MV-4-11 (cell line): ENCODE data around the gene DOLK.

Source experiments
- DNase-seq: peaks from one replicate; lab custom pipeline; 2025; lab: John Stamatoyannopoulos, UW

The DOLK gene

GRCh38 chr9:128906741-128907140 lies 40.7 kb downstream of the DOLK start:
- DNase-seq = no peak

DNA sequence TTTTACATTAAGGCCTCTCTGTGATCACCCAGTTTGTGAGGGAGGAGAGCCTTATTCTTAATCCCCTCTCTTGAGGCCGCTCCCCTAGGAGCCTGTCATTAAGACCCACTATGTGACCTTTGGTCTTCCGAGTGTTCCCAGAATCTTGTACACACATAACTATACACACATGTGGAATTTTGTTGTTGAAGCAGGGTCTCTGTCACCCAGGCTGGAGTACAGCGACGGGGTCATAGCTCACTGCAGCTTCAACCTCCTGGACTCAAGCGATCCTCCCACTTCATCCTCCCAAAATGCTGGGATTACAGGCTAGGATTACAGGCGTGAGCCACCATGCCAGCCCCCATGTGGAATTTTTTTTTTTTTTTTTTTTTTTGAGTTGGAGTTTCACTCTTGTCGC lies 41.4 kb downstream of the DOLK start:
- DNase-seq = no peak

DNA sequence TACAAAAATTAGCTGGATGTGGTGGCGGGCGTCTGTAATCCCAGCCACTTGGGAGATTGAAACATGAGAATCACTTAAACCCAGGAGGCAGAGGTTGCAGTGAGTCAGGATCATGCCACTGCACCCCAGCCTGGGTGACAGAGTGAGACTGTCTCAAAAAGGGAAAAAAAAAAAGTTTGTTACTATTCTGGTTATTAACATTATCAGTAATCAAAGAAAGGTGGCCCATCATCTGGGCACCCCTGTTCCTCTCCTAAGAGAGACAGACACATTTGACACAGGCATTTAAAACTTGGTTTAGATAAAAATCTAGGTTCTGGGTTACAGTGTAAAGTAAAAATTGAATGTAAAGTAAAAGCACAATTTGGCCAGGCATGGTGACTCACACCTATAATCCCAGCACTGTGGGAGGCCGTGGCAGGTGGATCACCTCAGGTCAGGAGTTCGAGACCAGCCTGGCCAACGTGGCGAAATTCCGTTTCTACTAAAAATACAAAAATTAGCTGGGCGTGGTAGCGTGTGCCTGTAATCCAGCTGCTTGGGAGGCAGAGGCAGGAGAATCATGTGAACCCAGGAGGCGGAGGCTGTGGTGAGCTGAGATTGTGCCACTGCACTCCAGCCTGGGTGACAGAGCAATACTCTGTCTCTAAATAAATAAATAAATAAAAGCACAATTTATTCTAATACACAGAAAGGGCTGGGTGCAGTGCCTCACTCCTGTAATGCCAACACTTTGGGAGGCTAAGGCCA lies 43.4 kb downstream of the DOLK start:
- no peak for DNase-seq

DNA sequence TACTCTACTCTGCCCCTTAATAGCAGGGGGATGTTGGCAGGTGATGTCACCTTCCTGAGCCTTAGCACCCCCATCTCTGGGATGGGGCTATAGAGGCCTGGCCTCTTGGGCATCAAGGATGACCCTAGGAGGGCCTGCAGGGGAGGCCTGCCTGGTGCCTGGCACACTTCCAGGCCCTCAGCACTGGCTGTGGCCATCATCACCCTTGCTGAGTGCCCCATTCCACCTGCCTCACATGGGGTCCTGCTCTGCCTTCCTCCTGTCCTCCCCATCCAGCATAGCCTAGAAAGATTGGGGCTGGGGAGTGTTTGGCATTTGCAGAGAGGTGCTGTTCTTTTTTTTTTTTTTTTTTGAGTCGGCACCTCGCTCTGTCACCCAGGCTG lies 44.3 kb downstream of the DOLK start:
- DNase-seq = no peak

DNA sequence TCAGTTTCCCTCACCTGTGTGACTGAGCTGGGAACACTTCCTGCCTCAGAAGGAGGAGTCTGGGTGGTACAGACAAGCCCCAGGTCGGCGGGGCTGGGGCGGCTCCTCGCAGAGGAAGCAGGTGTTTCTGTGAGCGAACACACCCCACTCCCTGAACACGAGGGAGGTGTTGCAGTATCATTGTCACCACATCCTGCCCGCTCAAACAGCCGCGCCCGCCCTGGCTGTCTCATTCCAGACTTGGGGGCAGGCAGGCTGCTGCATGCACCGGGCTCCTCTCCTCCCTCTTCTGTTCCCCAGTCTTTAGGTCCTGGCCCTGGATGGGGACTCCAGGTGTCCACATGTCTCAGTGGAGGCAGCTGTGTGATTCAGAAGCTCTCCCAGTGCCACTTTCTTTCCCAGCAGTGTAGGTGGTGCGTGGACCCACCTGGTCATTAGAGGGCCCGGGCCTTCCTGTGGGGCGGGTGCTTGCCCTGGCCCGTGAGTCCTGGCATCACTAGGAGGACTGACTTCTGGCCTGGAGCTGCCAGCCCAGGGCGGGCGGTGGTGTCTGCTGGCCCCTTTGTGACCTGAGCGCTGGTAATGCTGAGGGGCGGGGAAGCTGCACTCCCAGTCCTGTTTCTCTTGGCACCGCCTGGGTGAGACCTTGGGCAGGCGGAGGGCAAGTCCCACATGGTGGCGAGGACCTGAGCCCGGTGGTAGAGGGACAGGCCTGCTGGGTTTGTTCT lies 44.9 kb downstream of the DOLK start:
- peak; percentile 22 for DNase-seq

DNA sequence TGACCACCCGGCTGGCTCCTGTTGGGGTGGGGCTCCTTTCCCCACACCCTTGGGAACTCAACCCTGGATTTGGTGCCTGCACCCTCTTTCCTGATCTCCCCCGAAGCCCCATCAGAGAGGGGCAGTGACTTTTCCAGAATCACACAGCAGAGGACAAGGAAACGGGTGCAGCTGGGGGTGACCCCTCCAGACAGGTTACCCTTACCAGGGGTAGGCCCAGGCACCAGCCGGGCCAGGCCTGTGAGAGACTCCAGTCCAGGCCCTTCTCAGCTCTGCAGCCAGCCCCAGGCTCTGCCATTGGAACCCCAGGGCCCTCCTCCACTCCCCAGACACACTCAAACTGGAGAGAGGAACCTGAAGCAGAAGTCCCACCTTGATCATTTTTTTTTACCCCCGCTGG lies 45.6 kb downstream of the DOLK start:
- no peak for DNase-seq

DNA sequence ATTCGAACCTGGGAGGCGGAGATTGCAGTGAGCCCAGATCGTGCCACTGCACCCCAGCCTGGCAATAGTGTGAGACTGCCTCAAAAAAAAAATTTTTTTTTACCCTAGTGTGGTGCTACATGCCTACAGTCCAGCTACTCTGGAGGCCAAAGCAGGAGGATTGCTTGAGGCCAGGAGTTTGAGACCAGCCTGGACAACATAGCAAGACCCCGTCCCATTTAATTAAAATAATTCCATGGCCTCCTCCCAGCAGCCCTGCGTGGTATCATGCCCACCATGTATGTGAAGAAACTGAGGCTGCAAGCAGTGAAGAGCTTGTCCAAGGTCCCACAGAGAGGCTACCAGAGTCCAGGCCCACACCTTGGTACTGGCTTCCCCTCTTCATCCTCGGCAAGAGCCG lies 46.0 kb downstream of the DOLK start:
- no peak for DNase-seq

DNA sequence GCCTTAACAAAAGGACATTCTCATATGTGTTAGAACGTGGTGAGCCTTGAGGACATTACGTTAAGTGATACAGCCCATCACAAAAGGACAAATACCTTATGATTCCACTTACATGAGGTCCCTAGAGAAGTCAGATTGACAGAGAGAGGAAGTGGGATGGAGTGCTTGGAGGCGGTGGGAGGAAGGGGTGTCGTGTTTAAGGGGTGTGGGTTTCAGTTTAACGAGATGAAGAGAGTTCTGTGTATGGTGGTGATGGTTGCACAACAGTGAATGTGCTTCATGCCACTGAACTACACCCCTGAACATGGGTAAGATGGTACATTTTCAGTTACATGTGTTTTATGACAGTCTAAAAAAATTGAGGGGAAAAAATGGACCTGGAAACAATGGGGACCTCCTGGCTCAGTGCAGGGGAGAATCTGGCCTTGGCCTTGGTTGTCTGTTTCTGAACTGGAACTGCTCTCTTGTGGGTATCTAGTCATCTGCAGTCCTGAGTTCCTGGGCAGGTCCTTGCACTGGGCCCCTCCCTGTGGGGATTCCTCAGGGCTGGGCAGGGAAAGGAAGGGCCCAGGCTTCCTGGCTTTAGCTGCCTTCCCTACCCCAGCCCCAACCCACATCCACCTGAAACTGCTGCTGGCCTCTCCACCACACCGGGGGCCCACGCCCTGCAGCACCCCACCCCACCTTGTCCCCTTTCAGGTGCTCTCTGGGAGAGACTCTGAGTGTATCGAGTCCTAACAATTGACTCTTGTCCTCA lies 47.7 kb downstream of the DOLK start:
- DNase-seq = peak; percentile 83

DNA sequence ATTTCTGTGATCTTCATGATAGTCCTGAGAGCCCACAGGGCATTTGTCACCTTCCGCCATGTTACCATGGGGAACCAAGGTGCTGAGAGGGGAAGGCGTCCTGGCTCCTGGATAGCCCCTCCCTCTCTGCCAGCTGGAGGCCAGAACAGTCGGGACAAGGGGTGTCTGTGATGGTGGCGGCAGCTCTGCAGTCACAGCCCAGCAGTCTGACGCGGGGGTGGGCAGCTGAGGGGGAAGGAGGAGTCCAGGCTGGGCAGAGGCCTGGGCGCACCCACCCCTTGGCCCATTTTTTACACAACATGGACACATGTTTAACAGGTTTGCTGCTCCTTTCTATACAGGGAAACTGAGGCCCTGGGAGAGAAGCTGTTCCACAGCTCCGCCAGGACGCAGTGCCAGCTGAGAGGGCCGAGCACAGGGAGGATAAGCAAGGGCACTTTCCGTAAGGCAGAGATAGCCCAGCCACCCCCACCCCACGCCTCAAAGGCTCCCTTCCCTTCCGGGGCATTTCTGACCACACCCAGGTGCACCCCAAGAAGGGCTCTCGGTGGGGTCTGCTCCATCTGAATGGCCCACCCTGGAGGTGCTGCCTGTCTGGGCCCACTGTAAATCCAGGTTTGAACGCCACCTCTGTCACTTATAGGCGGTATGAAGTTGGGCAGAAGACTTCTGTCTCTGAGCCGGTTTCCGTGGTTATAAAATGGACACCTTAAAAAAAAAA lies 48.4 kb downstream of the DOLK start:
- DNase-seq = no peak

DNA sequence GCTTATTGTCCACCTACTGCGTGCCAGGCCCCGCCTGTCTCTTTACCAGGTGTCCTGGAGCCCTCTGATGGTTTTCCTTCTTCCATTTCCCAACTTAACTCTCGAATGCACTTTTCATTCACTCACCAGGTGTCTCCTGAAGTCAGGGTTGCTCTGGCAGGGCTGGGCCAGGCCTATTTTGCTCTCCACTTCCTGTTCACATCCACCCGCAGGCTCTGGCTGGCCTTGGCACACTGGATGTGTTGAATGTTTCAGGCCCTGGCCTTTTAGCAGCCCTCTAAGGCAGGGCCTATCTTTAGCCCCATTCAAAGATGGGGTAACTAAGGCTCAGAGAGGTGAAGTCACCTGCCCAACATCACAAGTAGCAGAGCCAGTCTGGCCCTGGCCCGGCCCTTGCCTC lies 49.0 kb downstream of the DOLK start:
- DNase-seq = no peak

DNA sequence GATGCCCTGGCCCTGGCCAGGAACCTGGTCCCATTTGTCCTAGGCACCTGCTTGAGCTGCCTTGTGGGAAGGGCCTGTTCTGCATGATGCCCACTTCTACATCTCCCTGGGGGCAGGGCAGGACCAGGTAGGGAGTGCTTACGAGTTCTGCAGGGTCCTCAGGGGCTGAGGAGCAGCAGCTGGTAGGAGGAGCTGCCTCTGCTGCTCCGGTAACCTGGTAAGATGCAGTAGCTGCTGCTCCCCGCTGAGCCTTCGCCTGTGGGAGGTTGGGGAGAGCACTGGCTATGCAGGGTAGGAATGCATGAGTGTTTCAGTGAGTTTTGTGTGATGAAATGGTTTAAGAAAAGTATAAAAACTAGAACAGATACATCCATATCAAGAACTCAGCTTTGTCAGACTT lies 51.8 kb downstream of the DOLK start:
- no peak for DNase-seq
